GM19240 (cell line): ENCODE measurements around the gene SDCCAG8.

ENCODE experiments used
- DNase-seq: peaks from one replicate; pipeline ENCODE4 v3.0.0; 2011; ENCODE audit warnings: low spot score; ENCODE audit not compliant: insufficient read length

The SDCCAG8 gene

DNA sequence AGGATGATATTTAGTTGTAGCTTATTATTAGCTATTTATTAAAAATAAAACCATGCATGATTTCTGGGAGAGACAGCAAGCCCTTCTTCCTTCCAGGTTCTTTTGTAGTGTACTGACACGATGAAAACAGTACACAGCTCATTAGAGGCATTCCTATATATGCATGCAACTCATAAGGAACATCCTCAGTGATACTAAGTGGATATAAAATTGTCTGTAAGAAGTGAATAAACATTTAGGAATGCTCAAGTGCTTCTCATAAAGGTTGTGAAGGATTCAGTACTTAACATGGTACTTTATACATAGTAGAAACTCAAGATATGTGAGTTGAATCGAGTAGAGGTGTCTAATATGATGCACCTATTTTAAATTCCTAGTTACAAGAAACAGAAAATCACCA lies 287.7 kb downstream of the SDCCAG8 start:
- no peak for DNase-seq

DNA sequence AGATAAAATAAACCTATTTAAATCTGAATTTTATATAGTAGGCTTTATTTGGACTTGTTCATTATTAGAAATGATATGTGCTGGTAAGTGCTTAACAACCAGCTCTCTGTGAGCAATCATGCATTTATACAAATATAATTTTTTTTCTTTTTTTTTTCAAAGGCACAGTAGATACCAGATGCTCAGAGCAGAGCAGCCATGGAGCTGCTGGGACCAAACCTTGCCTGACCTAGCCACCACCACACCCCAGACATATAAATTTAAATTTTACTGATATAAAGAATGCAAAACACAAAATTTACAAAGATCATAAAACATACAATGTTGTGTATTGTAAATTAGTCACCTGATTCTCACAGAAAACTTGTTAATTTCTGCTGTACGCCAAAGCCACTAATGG lies 290.6 kb downstream of the SDCCAG8 start:
- no peak for DNase-seq

DNA sequence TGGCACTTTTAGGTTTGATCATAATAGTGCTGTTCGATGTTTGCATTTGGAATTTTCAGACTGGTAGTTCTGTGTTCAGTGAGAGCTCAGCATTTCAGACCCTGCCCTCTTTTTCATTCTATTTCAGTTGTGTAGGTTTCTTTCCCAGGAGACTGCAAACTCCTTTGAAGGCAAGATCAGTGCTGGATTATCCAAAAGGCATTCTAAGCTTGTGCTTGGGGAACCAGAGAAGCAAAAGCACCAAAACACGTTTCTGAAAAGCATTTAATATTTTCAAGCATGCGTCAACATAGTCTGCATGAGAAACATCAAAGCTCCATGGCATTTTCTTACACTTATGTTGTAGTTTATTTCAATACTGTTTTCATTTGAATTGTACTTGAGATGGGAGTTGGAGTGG lies 292.1 kb downstream of the SDCCAG8 start:
- DNase-seq = no peak

DNA sequence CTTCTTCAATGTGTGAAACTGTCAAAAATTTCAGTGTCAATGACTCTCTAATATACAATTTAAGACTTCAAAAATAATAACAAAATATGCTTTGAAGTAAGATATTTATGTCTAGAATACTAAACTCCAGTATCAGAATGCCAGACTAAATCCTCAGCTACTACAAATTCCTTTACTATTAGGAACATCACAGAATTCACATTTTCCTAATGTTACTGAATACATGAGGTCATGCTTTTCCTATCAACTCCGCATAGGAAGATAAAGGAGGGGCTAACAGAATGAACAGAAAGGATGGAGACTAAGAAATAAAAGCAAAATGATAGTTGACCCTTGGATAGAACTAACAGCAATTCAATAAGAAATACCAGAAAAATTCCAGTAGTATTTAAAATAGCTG lies 292.7 kb downstream of the SDCCAG8 start:
- DNase-seq = no peak

DNA sequence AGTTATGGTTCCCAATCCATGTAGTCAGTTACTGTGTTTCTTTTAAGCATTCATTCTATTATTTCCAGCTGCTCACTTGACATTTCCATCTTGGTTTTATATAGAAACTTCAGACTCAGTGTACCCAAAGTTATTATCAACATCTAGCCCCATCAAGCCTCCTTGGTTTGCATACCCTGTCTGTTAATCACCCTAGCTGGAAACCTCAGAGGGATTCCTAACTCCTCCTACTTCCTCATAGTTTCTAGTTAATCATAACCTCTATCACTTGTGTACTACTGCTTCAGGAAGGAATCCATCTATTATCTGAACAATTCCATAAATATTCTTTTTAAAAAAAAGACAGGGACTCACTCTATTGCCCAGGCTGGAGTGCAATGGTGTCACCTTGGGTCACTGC lies 293.3 kb downstream of the SDCCAG8 start:
- no peak for DNase-seq
